AG10803 (cell line): ENCODE measurements around the gene SLC6A12.

ENCODE experiments used
- DNase-seq: peaks from one replicate; pipeline ENCODE4 v3.0.0; 2010; ENCODE audit warnings: low read depth
- H3K4me3 ChIP-seq: 2 replicates; pipeline ENCODE4 v1.5.1; 2011; ENCODE audit warnings: mild to moderate bottlenecking, low read length, control low read depth
- CTCF ChIP-seq: conservative IDR thresholded peaks from 2 replicates; pipeline ENCODE4 v1.5.1; 2011; ENCODE audit warnings: mild to moderate bottlenecking, low read length, control low read depth, inconsistent platforms

The SLC6A12 gene

DNA sequence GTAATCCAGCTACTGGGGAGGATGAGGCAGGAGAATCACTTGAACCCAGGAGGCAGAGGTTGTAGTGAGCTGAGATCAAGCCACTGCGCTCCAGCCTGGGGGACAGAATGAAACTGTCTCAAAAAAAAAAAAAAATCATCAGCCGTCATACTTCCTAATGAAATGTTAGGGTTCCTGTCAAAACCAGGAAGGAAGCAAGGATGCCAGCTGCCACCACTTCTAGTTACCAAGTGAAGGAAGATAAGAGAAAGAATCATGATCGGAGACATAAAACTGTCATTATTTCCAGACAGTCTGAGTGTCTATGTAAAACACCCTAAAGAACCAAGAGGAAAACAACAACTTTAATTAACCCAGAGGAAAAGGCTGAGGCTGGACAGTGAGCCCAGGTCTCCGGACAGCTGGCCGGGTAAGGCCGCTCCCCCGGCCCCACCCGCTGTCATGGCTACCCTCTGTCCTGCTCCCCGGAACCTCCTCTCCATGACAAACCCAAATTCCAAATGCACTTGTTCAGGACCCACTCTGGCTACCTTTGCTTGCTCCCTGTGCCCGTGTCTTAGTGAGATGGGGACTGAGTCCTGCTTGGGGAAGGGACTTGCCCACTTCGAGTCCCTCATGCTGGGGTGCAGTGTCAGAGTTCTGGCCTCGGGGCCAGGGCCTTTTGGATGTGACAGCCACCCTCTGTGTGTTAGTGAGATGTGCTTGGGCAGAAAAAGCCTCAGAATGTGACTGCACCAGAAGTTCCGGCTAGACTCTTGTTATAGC is 29.0 kb downstream of the SLC6A12 start:
- DNase-seq: no peak
- no peak for TF ChIP-seq CTCF

DNA sequence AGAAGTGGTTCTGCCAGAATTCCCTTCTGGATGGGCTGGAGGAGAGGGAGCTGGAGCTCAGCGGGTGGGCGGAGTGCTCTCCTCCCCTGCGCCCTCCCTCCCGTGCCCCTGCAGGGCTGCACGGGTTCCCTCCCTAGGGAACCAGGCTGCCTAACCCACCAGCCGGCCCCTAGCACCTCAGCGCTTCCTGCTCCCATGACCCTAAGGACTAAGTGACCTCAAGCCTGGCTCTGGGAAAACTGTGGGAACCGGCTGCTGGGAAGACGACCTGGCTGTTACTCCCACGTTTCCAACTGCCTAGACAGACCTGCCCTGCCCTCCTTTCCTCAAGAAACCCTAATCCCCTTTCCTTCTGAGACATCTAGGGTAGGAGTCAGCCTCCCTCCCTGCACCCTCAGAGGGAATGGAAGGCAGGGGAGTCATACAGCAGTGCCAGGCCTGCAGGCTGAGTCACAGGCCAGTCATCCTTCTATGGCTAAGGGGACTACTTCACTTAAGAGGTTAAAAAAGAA is 31.5 kb downstream of the SLC6A12 start:
- DNase-seq: peak; percentile 52
- no peak for TF ChIP-seq CTCF
- H3K4me3 ChIP-seq: no peak overlapping the region

More for the DNA sequence above, 29.0 kb downstream of the SLC6A12 start:
- H3K4me3 ChIP-seq: no peak overlapping the region

DNA sequence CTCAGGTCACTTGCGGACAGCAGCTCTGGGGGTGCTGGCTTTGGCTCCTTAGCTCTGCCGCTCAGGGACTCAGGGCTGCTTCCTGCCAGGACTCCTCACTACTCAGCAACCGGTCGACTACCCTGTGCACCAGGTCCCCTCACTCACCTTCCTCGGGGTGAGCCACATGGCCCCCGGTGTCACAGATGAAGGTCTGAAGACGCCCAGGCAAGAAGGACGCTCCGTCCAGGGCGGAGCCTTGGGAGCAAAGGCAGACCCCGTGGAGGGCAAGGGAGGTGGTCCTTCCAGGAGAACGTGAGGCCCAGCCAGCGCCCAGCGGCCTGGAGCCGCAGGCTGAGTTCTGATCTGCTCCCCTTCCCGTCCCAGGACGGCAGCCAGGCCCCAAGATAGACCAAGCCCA is 32.0 kb downstream of the SLC6A12 start:
- no peak for DNase-seq
- TF ChIP-seq CTCF: no peak
- no peak overlapping the region for H3K4me3 ChIP-seq

DNA sequence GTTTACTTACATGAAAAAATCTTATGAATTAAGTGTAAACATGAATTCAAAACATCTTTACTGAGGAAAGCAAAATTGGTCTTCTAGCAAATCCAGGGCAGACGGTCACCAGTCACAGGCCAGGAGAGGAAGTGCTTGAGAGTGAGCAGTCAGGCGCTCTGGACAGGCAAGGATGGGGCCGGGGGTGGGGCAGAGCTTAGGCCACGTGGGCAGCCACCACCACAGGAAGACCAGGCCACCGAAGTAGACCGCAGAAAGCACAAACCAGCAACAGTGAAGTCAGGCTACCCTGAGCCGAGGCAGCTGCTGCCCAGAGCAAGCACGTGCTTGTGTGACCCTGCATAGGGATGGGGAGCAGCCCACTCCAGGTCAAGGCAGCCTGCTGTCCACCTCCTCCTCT is 33.5 kb downstream of the SLC6A12 start:
- TF ChIP-seq CTCF: no peak
- DNase-seq: no peak
- no peak overlapping the region for H3K4me3 ChIP-seq

GRCh38 chr12:179885-180284 is 34.1 kb downstream of the SLC6A12 start:
- TF ChIP-seq CTCF: no peak
- DNase-seq: no peak
- no peak overlapping the region for H3K4me3 ChIP-seq

DNA sequence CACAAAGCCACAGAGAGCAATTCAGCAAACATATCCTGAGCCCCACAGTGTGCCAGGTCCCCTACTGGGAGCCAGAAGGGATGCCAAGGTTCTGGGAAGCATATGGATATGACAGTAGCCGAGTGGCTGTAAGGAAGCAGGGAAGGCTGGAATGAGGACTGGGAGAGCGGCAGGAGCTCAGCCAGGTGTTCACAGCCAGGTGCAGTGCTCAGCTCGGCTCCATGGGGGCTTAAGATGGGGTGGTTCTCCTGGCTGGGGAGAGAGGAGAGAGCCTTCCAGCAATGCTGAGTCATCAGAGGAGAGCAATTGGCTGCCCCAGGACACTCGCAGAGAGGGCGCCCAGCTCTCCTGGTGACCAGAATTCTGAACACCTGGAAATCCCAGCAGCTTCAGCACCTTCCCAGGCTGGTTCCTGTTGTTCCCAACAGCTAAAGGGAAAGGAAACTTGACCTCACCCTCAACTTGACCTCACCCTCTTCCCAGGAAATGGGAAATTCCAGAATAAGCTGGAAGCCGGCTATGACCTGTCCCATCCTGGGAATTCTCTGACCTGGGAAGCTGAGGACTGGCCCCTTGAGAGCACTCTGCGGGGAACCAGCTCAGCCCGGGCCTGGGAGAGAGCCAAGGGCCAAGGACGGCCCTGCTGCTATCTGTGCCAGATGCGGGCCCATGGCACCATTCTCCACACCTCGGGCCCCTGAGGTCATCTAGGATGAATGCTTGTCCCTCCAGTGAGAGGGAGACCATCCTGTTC is 34.6 kb downstream of the SLC6A12 start:
- no peak for DNase-seq
- no peak overlapping the region for H3K4me3 ChIP-seq
- no peak for TF ChIP-seq CTCF

GRCh38 chr12:178829-179109 is 35.2 kb downstream of the SLC6A12 start:
- DNase-seq: no peak
- no peak for TF ChIP-seq CTCF
- H3K4me3 ChIP-seq: no peak overlapping the region
